Osteoblast (primary cell): Measurements from ENCODE around the gene BANF1. TPM values are rescaled to one million over a fixed set of nuclear protein-coding genes. Genes with fewer than 3 reads are reported as not detected.

Experiments used
- DNase-seq: peaks from one replicate; pipeline ENCODE4 v3.0.0; 2011; ENCODE audit warnings: low spot score, mixed read lengths; ENCODE audit not compliant: insufficient read length; ENCODE audit errors: missing footprints
- H2AFZ ChIP-seq: 2 replicates; pipeline ENCODE4 v1.6.0; 2011; ENCODE audit warnings: mild to moderate bottlenecking, low read length
- H3K27ac ChIP-seq: 2 replicates; pipeline ENCODE4 v1.5.1; 2011; ENCODE audit warnings: mild to moderate bottlenecking, low read depth, low read length, moderate library complexity
- H3K27me3 ChIP-seq: 2 replicates; pipeline ENCODE4 v1.6.0; 2012; ENCODE audit warnings: mild to moderate bottlenecking, control low read depth, inconsistent platforms, low read length, moderate library complexity; ENCODE audit not compliant: insufficient read depth
- H3K36me3 ChIP-seq: 2 replicates; pipeline ENCODE4 v1.5.1; 2011; ENCODE audit warnings: mild to moderate bottlenecking, low read length, control low read depth, moderate library complexity; ENCODE audit not compliant: insufficient read depth
- H3K4me1 ChIP-seq: 2 replicates; pipeline ENCODE4 v1.5.1; 2011; ENCODE audit warnings: mild to moderate bottlenecking, low read length, control low read depth, moderate library complexity; ENCODE audit not compliant: insufficient read depth
- H3K4me2 ChIP-seq: 2 replicates; pipeline ENCODE4 v1.6.0; 2011; ENCODE audit warnings: mild to moderate bottlenecking, low read length; ENCODE audit not compliant: insufficient read depth
- H3K4me3 ChIP-seq: fragments of 200-600 bp; sonication (generic); 3 replicates; pipeline ENCODE4 v1.5.1; 2012; ENCODE audit warnings: mild to moderate bottlenecking, low read length, inconsistent platforms; ENCODE audit not compliant: insufficient read depth
- H3K79me2 ChIP-seq: 2 replicates; pipeline ENCODE4 v1.6.0; 2012; ENCODE audit warnings: mild to moderate bottlenecking, low read length, control low read depth, inconsistent platforms; ENCODE audit not compliant: insufficient read depth
- H3K9me3 ChIP-seq: 2 replicates; pipeline ENCODE4 v1.5.1; 2011; ENCODE audit warnings: low read depth, low read length, control low read depth
- H4K20me1 ChIP-seq: 2 replicates; pipeline ENCODE4 v1.6.0; 2012; ENCODE audit warnings: mild to moderate bottlenecking, low read length, control low read depth; ENCODE audit not compliant: insufficient read depth
- total RNA-seq: library from RNA; depleted of rRNA; stranded (reverse); fragments of >200 nt; gene quantifications from 2 replicates; pipeline ENCODE4 v1.2.3, GENCODE V29; 2012
- TF ChIP-seq, protein P1 (sequence below): IDR thresholded peaks from 2 replicates; pipeline ENCODE4 v1.5.1; 2011; ENCODE audit warnings: mild to moderate bottlenecking, low read depth, low read length, moderate library complexity; ENCODE audit errors: extremely low read depth

BANF1 gene
- total RNA-seq, 1 donor: 14.5 TPM

DNA sequence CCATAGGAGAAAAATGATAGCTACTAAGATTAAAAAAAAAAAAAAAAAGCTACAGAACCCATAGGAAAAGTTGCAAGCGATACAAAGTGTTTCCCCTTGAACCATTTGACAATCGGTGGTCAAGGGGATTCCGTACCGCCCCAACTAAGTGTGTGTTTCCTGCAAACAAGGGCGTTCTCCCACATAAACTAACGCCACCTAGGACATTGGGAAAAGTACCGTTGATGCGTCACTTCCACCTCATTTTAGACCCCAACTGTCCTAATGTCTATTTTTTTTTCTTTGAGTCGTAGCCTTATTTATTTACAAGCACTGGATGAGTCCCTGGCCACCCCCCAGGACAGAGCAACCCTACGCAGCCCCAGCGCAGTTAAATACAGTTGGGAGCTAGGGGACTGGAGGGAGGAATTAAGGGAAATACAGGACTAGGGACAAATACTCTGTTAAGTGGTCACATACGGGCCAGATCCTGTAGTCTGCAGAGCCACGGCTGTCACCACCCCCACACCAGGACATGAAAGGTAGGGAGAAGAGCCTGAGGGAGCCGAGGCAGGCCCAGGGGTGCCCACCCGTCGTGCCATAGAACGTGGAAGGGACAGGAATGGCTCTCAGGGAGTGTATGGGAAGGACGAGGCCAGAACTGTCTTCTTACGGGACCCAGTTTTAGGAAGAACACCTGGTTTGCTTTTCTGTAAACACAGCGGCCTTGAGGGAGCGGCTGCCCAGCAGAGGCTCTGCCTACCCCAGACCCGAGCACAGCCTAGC is 19.3 kb upstream of the BANF1 start:
- TF ChIP-seq, protein P1, sequence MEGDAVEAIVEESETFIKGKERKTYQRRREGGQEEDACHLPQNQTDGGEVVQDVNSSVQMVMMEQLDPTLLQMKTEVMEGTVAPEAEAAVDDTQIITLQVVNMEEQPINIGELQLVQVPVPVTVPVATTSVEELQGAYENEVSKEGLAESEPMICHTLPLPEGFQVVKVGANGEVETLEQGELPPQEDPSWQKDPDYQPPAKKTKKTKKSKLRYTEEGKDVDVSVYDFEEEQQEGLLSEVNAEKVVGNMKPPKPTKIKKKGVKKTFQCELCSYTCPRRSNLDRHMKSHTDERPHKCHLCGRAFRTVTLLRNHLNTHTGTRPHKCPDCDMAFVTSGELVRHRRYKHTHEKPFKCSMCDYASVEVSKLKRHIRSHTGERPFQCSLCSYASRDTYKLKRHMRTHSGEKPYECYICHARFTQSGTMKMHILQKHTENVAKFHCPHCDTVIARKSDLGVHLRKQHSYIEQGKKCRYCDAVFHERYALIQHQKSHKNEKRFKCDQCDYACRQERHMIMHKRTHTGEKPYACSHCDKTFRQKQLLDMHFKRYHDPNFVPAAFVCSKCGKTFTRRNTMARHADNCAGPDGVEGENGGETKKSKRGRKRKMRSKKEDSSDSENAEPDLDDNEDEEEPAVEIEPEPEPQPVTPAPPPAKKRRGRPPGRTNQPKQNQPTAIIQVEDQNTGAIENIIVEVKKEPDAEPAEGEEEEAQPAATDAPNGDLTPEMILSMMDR: no peak
- Histone ChIP-seq H2AFZ (no peak overlapping the region), H4K20me1 (no peaks in the 10 kb centered on the region), H3K4me3 (no peak overlapping the region), H3K36me3 (peaks cover 18% of the 10 kb centered on the region), H3K79me2 (no peaks in the 10 kb centered on the region), H3K4me2 (no peak overlapping the region), H3K27me3 (no peaks in the 10 kb centered on the region), H3K9me3 (no peaks in the 10 kb centered on the region), H3K27ac (no peak overlapping the region), H3K4me1 (no peaks in the 10 kb centered on the region)
- DNase-seq: peak; percentile 56

DNA sequence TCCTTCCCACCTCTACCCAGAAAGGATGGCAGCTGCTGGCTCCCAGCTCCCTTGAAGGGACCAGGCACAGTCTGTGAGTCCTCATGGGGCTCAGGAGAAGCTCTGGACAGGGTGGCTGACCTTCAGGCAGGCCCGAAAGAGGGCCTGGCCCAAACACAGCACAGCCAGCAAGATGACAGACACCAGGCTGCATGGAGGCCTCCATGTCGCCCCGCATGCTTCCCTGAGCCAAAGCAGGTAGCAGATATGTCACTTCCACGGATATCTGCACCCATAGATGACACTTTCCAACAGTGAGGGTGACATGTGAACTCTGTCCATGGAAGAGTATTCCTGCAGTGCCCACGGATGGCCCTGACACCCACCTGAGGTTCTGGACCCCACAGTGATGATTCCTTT is 18.7 kb upstream of the BANF1 start:
- Histone ChIP-seq H3K9me3 (no peaks in the 10 kb centered on the region), H3K36me3 (peaks cover 13% of the 10 kb centered on the region), H3K79me2 (no peaks in the 10 kb centered on the region), H3K27me3 (no peaks in the 10 kb centered on the region), H3K4me1 (no peaks in the 10 kb centered on the region), H3K4me2 (no peak overlapping the region), H3K4me3 (no peak overlapping the region), H2AFZ (no peak overlapping the region), H4K20me1 (no peaks in the 10 kb centered on the region), H3K27ac (no peak overlapping the region)
- peak; percentile 25 for DNase-seq
- TF ChIP-seq, protein P1: no peak

- Histone ChIP-seq H3K27ac (no peak overlapping the region), H3K36me3 (no peaks in the 10 kb centered on the region), H3K4me2 (no peak overlapping the region), H3K27me3 (no peaks in the 10 kb centered on the region), H3K4me1 (no peaks in the 10 kb centered on the region), H3K4me3 (no peak overlapping the region), H4K20me1 (no peaks in the 10 kb centered on the region), H2AFZ (no peak overlapping the region), H3K79me2 (no peaks in the 10 kb centered on the region), H3K9me3 (no peaks in the 10 kb centered on the region)
- TF ChIP-seq, protein P1: no peak
- peak; percentile 22 for DNase-seq
These were observed 15.0 kb upstream of the BANF1 start for GRCh38 chr11:65987336-65987735.

DNA sequence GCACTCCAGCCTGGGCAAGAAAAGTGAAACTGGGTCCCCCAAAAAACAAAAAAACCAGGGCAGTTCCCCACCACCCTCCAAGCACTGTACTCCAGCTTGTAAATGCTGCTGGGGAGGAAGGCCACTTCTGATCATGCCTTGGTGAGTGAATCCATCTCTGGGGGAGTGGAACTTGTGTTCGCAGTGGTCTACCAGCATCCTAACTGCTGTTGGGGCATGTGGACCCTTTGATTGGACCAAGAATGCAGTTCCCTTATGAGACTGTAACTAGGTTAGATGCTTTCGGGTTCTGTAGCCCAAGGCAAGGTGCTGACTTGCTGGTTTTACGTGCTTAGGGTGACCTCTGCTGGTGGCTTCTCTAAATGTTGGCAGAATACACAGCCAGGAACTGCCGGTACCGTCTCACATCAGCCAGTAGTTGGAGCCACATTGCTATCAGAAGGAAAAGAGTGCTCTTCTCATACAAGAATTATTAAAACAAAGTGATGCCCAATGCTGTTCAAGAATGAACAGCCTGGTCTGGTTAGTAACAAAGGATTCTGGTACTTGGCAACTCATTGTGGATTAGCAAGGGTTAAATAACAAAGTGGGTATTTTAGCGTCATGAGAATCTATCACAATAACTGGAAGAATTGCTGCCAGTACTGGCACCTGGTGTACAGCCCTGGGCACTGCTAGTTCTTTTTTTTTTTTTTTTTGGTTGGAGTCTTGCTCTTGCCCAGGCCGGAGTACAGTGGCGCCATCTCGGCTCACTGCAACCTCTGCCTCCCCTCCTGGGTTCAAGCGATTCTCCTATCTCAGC is 13.3 kb upstream of the BANF1 start:
- H3K79me2 ChIP-seq: no peaks in the 10 kb centered on the region
- no peak overlapping the region for H3K27ac ChIP-seq
- H3K9me3 ChIP-seq: no peaks in the 10 kb centered on the region
- no peaks in the 10 kb centered on the region for H3K27me3 ChIP-seq
- no peaks in the 10 kb centered on the region for H4K20me1 ChIP-seq
- DNase-seq: peak; percentile 97
- no peak overlapping the region for H3K4me3 ChIP-seq
- no peak overlapping the region for H2AFZ ChIP-seq
- no peak overlapping the region for H3K4me2 ChIP-seq
- no peaks in the 10 kb centered on the region for H3K4me1 ChIP-seq
- H3K36me3 ChIP-seq: no peaks in the 10 kb centered on the region
- TF ChIP-seq, protein P1: peak; percentile 99
